Neutrophil (primary cell): ENCODE data around the gene TPRG1L.

Source experiments
- H3K27ac ChIP-seq: fragments of 200-600 bp; sonication (generic); 2 replicates; pipeline ENCODE4 v1.5.1; 2016; ENCODE audit warnings: mild to moderate bottlenecking, moderate library complexity
- H3K27me3 ChIP-seq: fragments of 200-600 bp; sonication (generic); 2 replicates; pipeline ENCODE4 v1.6.0; 2016; ENCODE audit warnings: mild to moderate bottlenecking
- H3K36me3 ChIP-seq: fragments of 200-600 bp; sonication (generic); 2 replicates; pipeline ENCODE4 v1.5.1; 2017
- H3K4me1 ChIP-seq, 2 experiments: fragments of 200-600 bp in 1 of 2; sonication (generic) in 1 of 2; 1 replicate in 1 of 2; 2 replicates in 1 of 2; pipeline versions ENCODE4 v1.5.1 to v1.6.1; 2013 to 2016; ENCODE audit warnings: low read depth in 1 of 2, low read length in 1 of 2, mild to moderate bottlenecking in 1 of 2, moderate library complexity in 1 of 2; ENCODE audit not compliant: control insufficient read depth in 1 of 2, insufficient read depth in 1 of 2
- H3K4me3 ChIP-seq, 2 experiments: fragments of 200-600 bp in 1 of 2; sonication (generic) in 1 of 2; 1 replicate in 1 of 2; 2 replicates in 1 of 2; pipeline ENCODE4 v1.5.1; 2013 to 2016; ENCODE audit warnings: low read depth in 1 of 2, low read length in 1 of 2, mild to moderate bottlenecking in 1 of 2, moderate library complexity in 1 of 2
- H3K9me3 ChIP-seq: fragments of 200-600 bp; sonication (generic); 2 replicates; pipeline ENCODE4 v1.5.1; 2016
- TF ChIP-seq, protein P1 (sequence below): fragments of 200-600 bp; sonication (generic); IDR thresholded peaks from 2 replicates; pipeline ENCODE4 v1.5.1; 2016; ENCODE audit warnings: antibody characterized with exemption

The TPRG1L gene

DNA sequence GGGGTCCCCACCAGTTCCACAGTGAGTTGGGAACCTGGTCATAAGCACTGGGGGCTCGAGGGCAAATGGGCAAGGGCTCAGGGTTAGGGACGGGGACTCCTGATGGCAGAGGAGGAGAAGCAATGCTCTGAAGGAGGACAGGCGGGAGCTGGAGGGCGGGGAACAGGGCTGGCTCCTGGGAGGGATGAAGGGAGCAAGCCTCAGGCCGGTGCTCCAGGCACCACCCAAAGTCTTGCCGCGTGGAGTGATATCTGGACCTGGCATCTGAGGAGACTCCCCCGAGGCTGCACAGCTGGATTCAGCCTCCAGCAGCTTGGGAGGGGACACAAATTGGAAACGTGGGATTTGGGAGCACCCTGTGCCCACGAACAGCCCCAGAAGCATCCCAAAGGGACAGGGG lies 24.5 kb upstream of the TPRG1L start:
- TF ChIP-seq, protein P1, sequence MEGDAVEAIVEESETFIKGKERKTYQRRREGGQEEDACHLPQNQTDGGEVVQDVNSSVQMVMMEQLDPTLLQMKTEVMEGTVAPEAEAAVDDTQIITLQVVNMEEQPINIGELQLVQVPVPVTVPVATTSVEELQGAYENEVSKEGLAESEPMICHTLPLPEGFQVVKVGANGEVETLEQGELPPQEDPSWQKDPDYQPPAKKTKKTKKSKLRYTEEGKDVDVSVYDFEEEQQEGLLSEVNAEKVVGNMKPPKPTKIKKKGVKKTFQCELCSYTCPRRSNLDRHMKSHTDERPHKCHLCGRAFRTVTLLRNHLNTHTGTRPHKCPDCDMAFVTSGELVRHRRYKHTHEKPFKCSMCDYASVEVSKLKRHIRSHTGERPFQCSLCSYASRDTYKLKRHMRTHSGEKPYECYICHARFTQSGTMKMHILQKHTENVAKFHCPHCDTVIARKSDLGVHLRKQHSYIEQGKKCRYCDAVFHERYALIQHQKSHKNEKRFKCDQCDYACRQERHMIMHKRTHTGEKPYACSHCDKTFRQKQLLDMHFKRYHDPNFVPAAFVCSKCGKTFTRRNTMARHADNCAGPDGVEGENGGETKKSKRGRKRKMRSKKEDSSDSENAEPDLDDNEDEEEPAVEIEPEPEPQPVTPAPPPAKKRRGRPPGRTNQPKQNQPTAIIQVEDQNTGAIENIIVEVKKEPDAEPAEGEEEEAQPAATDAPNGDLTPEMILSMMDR, result no peak
- H3K4me1 ChIP-seq, result peaks cover 54 to 61% of the 10 kb centered on the region in 2 experiments

DNA sequence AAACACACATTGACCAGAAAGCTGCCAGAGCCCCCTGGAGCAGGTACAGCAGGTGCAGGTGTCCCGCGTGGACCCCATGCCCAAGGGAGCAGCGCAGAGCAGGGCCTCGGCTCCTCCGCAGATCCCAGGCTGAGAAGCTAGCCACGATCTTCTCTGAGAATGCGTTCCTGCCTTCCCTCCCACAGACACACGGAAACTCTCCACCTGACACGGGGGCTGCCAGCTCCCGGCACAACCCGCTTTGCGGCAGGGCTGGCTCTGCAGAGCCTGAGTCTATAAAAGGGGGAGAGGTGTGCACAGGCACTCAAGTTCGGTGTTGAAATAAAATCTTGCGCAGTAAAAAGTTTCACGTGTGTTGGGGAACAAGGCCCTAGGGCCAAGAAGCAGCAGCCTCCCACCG lies 23.1 kb upstream of the TPRG1L start:
- H3K4me1 ChIP-seq, result peaks cover 54 to 60% of the 10 kb centered on the region in 2 experiments
- H3K27ac ChIP-seq, result no peak overlapping the region
- H3K4me3 ChIP-seq, result no peak overlapping the region
- no peaks in the 10 kb centered on the region for H3K36me3 ChIP-seq
- H3K27me3 ChIP-seq, result peaks cover 4% of the 10 kb centered on the region
- no peaks in the 10 kb centered on the region for H3K9me3 ChIP-seq
- TF ChIP-seq, protein P1, result no peak

More for the DNA sequence above, 24.5 kb upstream of the TPRG1L start:
- Histone ChIP-seq H3K36me3 (no peaks in the 10 kb centered on the region), H3K9me3 (no peaks in the 10 kb centered on the region), H3K27ac (no peak overlapping the region), H3K27me3 (peaks cover 4% of the 10 kb centered on the region), H3K4me3 (no peak overlapping the region)

DNA sequence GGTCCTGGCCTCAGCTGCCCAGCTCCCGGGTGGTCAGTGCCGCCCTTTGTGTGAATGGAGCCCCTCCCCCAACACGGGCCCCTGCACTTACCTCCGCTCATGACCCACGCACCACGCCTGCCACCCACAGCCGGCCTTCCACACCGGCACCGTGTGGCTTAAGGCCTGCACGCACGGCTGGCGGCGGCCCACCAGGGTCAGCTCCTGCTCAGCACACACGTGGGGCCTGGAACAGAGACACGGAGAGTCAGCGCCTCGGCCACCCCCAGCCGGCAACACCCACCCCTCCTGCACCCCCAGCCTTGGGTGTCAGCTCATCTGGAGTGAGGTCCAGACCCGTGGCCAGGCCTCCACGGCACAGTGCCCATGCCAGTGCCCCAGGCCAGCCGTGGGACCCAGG lies 22.4 kb upstream of the TPRG1L start:
- TF ChIP-seq, protein P1, result no peak
- no peaks in the 10 kb centered on the region for H3K9me3 ChIP-seq
- H3K27me3 ChIP-seq, result peaks cover 4% of the 10 kb centered on the region
- H3K36me3 ChIP-seq, result no peaks in the 10 kb centered on the region
- H3K27ac ChIP-seq, result no peak overlapping the region
- no peak overlapping the region for H3K4me3 ChIP-seq
- H3K4me1 ChIP-seq, result peaks cover 48 to 54% of the 10 kb centered on the region in 2 experiments

DNA sequence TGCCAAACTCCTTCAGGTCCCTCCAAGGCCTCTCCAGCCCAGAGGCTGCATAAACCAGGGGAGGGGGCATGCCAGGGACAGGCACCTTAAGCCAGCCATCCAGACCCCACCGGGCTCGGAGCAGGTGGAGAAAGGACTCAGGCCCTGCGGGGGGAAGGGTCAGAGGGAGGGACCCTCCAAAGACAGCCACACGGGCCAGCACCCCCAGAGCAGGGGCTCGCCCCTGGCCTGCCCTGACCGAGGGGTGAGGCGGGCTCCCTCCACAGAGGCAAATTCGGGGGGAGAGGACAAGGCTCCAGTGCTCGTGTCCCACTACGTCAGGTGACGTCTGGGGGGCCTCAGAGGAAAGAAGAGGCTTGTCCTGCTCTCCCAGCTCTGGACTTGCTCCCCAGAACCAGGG lies 21.7 kb upstream of the TPRG1L start:
- Histone ChIP-seq H3K27ac (no peak overlapping the region), H3K36me3 (no peaks in the 10 kb centered on the region), H3K9me3 (no peaks in the 10 kb centered on the region), H3K4me3 (no peak overlapping the region), H3K4me1 (peaks cover 40 to 46% of the 10 kb centered on the region in 2 experiments), H3K27me3 (peaks cover under 1% of the 10 kb centered on the region)
- TF ChIP-seq, protein P1, result no peak

DNA sequence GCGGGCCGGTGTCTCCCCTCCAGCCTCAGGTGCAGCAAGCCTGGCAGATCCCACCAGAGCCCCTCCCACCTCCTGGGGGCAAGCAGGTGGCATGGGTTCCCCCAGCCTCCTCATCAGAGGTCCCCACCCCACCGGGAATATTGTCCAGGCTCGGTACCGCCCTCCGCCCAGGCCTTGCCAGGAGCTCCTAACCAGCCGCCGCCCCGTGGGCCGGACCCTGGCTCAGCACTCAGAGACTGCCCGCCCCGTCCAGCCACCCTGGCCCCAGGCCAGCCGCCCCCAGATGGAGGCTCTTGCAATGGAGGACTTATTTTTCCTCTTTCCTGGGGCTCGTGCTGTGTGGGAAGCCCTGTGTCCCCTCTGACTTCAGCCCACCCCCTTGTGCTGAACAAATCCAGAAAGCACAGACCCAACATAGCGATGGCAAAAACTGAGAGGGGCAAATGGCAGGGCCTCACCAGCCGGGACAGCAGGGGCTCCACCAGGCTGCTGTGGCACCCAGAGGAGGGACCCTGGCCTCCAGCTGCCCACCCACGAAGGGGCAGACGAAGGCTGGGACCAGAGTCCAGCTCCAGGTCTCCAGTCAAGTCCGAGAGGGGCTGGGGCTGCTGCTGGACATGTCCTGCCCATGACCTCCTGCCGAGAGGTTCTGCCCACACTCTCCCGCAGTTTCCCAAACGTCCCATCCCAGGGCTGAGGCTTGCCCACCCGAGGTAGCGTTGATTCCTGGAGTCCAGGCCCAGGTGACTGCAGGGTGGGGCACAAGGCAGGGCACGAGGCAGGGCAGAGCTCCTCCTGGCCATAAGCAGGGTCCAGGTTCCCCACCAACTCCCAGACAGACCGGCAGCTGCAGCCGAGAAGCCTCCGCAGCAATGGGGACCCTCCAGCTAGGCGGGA lies 21.0 kb upstream of the TPRG1L start:
- H3K36me3 ChIP-seq, result no peaks in the 10 kb centered on the region
- H3K4me1 ChIP-seq, result peaks cover 38 to 45% of the 10 kb centered on the region in 2 experiments
- H3K27me3 ChIP-seq, result no peaks in the 10 kb centered on the region
- H3K4me3 ChIP-seq, result no peak overlapping the region
- H3K27ac ChIP-seq, result no peak overlapping the region
- no peaks in the 10 kb centered on the region for H3K9me3 ChIP-seq
- TF ChIP-seq, protein P1, result no peak
